NCI-H146 treated with DMSO at 0.1 percent for 48 hours (cell line): ENCODE data around the gene PHIP.
"Not testable (repeated sequence)": the region's sequence is repeated elsewhere in the genome, so short reads cannot be mapped to it uniquely, and the experiment has no call there.

Source experiments
- DNase-seq: peaks from one replicate; lab custom pipeline; 2025; ENCODE audit not compliant: unreplicated experiment; lab: John Stamatoyannopoulos, UW

Gene PHIP

DNA sequence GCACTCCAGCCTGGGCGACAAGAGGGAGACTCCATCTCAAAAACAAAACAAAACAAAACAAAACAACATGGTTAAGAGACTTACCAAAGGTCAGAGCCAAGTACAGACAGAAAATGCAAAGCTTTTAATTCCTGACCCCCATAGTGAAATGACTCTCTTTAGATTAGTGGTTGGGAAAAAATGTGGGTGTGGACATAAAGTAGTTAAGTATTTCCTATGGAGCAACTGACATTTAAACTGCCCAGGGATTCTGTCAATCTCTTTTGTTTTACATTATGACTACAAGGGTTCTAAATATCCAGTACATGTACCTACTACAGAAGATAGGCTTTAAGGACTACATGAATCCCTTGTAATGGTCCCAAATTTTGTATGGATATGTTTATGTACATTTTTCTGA lies 135.6 kb downstream of the PHIP start:
- DNase-seq, result no peak

DNA sequence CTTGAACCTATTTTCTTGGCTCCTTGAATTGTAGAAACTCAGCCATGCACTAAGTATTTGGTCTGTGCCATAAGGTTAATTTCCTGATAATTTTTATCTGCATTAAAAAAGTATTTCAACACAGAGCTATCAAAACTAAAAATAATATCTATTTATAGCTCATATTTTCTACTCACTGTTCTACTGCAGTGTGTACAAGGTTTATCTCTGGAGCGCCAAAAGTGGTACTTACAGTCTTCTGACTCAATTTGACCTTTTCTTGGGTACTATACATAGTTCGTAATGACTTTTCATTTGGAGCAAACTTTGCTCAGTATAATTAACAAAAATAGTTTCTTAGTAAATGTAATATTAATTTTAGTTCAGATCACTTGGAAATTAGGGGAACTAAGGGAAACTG lies 141.5 kb downstream of the PHIP start:
- no peak for DNase-seq

DNA sequence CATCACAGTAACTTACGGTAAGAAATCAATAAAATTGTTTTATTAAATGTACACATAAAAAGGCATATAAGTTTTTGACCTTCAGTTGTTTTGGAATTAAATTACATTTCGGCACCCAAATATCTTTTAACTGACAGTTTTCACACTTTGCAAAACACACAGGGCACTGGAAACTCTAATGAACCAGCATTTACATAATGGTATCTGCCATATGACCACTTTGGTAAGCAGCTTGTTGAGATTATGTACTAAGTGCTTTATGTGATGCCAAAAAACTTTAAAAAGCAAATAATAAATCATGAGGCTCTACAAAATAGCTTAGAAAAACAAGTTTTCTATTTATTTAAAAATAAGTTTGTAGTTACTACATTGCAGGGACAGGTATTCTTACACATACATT lies 142.5 kb downstream of the PHIP start:
- DNase-seq, result no peak

- DNase-seq, result no peak
These were observed 152.7 kb downstream of the PHIP start for GRCh38 chr6:78925317-78925716.

DNA sequence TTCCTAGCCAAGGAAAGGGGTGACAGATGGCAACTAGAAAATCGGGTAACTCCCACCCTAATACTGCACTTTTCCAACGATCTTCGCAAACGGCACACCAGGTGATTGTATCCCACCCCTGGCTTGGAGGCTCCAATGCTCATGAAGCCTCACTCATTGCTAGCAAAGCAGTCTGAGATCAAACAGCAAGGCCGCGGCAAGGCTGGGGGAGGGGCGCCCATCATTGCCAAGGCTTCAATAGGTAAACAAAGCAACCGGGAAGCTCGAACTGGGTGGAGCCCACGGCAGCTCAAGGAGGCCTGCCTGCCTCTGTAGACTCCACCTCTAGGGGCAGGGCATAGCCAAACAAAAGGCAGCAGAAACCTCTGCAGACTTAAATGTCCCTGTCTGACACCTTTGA lies 156.9 kb downstream of the PHIP start:
- DNase-seq, result not testable (repeated sequence)

GRCh38 chr6:78917788-78918187 lies 160.3 kb downstream of the PHIP start:
- DNase-seq, result no peak

- DNase-seq, result no peak
These were observed 161.6 kb downstream of the PHIP start for GRCh38 chr6:78916411-78916810.

DNA sequence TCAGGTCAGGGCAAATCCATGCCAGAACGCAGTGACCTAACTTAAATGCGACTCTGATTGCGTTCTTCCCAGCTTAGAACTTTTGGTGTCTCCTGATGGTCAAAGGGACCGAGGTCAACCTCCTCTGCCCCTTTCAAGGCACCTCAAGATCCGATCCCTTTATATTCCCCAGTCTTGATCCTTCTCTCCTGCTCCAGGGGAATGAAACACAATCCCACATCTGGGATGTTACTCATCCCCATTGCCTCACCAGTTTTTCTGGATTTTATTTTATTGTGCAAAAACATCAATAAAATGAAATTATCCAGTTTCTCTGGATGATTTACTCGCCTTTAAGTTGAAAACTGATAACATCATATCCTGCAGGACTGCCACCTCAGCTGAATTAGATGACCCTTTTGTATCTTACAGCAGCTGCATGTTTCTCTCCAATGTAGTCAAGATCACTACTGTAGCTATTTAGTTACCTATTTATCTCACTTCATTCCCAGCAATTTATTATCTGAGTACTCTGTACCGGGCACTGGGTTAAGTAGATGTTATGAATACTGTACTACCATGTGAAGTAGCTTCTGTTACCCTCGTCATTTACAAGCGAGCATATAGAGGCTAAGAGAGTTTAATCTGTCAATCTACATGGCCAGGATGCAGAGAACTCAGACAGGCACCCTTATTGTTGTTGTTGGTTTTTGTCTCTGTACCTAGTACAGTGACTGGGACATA lies 166.7 kb downstream of the PHIP start:
- no peak for DNase-seq

GRCh38 chr6:78910591-78911171 lies 167.4 kb downstream of the PHIP start:
- DNase-seq, result no peak

- DNase-seq, result no peak
These were observed 168.0 kb downstream of the PHIP start for GRCh38 chr6:78910010-78910409.

DNA sequence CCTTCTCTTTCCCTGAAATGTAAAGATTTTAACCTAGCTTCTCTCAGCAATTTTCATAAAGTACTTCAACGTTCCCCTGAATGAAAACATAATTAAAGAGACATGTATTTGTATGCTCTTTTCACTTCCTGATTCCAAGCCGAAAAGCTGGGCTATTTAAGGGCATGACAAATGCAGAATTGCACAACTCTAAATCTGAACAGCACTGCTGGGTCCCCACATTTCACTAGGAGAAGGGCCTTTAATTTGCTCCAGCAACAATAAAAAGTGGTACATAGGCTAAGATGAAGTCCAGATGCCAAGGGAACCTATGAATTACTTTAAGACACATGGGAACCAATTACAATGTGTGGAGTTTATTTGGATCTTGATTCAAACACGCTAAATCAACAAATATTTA lies 168.7 kb downstream of the PHIP start:
- no peak for DNase-seq

- no peak for DNase-seq
These were observed 169.4 kb downstream of the PHIP start for GRCh38 chr6:78908621-78909020.

DNA sequence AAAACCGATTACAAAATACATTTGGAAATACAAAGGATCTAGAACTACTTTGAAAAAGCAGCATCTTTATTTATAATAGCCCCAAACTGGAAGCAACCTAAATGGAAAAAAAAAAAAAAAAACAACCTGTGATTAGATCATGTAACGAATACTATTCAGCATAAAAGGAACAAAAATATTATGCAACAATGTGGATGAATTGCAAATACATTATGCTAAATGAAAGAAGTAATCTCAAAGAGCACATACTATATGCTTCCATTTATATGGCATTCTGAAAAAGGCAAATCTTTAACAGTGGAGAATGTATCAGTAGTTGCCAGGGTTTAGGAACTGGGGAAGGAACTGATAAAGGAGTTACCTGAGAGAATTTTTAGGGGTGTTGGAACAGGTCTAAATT lies 181.8 kb downstream of the PHIP start:
- DNase-seq, result no peak

DNA sequence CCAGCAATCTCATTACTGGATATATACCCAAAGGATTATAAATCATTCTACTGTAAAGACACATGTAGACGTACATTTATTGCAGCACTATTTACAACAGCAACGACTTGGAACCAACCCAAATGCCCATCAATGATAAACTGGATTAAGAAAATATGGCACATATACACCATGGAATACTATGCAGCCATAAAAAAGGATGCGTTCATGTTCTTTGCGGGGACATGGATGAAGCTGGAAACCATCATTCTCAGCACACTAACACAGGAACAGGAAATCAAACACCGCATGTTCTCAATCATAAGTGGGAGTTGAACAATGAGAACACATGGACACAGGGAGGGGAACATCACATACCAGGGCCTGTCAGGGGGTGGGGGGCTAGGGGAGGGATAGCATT lies 188.2 kb downstream of the PHIP start:
- DNase-seq, result not testable (repeated sequence)
